MM.1S (cell line): ENCODE measurements around the gene NCAPG.

Experiments
- CTCF ChIP-seq: fragments of 300-600 bp; sonication (generic); IDR thresholded peaks from 2 replicates; pipeline ENCODE4 v1.5.1; 2016; ENCODE audit warnings: antibody characterized with exemption, low read length, mixed read lengths
- EZH2 ChIP-seq: fragments of 300-600 bp; sonication (generic); optimal IDR thresholded peaks from 2 replicates; pipeline ENCODE3; 2017; ENCODE audit warnings: low read depth, mild to moderate bottlenecking, antibody characterized with exemption, low read length, mixed read lengths

- no peak for TF ChIP-seq EZH2
- no peak for TF ChIP-seq CTCF
These were observed 35.5 kb downstream of the NCAPG start for GRCh38 chr4:17846266-17846665.
